GM21717 (cell line): ENCODE data around the gene FAAH.
"Not testable (repeated sequence)": the region's sequence is repeated elsewhere in the genome, so short reads cannot be mapped to it uniquely, and the experiment has no call there.

Experiments
- ATAC-seq: cut with Tn5 transposase; IDR thresholded peaks from one replicate; pipeline ENCODE4 v1.9.1; 2021; ENCODE audit warnings: mild to moderate bottlenecking, moderate library complexity; ENCODE audit not compliant: unreplicated experiment

The FAAH gene

DNA sequence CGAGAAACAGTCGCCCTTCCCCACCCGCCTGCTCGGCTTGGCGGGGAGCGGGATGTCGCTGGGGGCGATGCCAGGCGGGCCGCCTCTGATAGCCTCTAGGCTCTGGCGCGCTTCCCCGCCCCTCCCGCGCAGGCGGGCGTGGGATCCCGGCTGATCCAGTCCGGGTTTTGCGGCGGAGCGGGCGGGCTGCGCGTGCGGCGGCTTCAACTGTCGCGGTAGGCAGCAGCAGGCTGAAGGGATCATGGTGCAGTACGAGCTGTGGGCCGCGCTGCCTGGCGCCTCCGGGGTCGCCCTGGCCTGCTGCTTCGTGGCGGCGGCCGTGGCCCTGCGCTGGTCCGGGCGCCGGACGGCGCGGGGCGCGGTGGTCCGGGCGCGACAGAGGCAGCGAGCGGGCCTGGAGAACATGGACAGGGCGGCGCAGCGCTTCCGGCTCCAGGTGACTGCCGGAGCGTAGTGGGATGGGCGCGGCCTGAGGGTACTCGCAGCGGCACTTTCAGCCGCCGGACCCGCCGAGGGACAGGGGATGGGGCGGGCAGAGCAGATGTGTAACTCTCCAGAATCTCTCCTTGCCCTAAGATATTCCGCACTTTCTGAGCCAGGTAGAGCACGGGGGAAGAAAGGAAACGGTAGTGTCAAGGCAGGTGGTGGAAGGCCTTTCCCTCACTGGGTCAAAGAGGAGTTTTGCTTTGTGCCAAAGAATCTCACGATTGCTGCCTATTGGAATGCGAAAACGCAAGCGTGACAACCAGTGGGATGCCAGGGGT, at the start of gene FAAH:
Gene FAAH (plus strand): TSS at position 210 of the 764 bp plus-strand sequence. CDS start 32 bp downstream, at position 242.
- no peak for ATAC-seq

- no peak for ATAC-seq
These were observed 49.6 kb upstream of the FAAH start for GRCh38 chr1:46344481-46344880.

DNA sequence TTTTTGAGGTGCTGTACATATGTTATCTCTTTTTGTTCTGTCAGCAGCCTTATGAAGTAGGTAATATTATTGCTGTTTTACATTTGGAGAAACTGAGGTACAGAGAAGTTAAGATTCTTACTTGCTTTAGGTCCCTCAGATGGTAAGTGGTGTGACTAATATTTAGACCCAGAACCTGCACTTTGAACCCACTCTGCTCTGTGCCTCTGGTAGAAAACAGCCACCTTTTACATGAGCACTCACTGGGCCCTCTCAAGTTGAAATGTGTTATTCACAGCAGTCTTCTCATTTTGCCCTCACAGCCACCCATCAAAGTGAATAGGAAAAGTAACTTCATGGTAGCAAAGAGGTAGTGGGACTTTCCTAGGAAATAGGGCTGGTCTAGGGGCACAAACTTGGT, 48.8 kb upstream of the FAAH start:
- ATAC-seq = no peak

DNA sequence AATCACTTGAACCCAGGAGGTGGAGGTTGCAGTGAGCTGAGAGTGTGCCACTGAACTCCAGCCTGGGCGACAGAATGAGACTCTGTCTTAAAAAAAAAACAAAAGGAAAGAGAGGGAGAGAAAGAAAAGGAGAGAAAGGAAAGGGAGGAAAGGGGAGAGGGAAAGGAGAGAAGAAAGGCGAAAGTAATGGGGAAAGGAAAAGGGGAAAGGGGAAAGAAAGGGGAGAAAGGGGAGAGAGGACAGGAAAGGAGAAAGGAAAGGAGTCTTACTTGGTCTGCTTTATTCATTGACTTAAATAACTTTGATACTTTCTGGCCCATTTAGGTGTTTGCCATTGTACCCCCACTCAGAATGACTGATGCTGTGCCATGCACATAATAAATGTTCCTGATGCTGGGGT, 41.8 kb upstream of the FAAH start:
- no peak for ATAC-seq

DNA sequence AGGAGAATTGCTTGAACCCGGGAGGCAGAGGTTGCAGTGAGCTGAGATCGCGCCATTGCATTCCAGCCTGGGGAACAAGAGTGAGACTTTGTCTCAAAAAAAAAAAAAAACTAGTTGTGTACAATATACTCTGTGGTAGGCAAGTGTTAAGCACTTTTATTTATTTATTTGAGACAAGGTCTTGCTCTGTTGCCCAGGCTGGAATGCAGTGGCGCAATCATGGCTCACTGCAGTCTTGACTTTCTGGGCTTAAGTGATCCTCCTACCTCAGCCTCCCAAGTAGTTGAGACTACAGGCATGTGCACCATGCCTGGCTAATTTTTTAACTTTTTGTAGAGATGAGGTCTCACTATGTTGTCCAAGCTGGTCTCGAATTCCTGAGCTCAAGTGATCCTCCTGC, 38.2 kb upstream of the FAAH start:
- not testable (repeated sequence) for ATAC-seq

GRCh38 chr1:46362158-46362557, 32.0 kb upstream of the FAAH start:
- ATAC-seq = no peak

DNA sequence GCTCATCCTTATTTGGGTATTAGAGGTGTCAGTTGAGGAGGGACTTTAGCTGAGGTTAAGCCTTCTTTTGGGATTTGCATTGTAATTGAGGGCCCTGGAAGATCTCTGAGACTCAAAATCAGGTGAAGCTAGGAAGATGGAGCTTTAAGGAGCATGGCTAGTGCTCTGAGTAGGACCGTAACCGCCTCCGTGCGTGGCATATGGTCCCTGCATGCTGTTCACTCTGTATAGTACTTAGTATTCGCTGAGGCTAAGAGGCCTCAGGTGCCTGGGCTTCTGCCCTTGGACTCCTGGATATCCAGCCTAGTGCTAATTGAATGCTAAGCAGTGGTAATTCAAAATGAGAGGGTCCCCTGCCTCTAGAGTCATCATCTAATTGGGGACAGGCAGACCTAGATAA, 31.0 kb upstream of the FAAH start:
- ATAC-seq = no peak

GRCh38 chr1:46364612-46365011, 29.5 kb upstream of the FAAH start:
- ATAC-seq = no peak

GRCh38 chr1:46365796-46366195, 28.3 kb upstream of the FAAH start:
- not testable (repeated sequence) for ATAC-seq

DNA sequence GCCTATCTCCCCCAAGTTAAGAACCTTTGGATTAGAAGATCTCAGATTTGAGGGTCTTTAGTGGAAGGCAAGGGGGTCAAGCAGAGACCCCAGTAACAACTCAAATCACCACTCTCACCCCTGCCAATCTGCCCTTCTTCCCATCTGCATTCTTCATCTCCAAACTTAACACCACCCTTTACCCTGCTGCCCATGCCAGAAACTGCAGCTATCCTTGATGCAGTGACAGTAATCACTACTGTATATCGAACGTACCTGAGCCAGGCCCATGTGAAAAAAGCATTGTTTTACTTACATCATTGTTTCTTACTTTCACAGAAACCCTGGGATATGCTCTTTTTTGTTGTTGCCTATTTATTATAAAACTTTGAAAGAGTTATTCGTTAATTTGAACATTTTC, 27.0 kb upstream of the FAAH start:
- no peak for ATAC-seq

- not testable (repeated sequence) for ATAC-seq
These were observed 26.4 kb upstream of the FAAH start for GRCh38 chr1:46367701-46368100.

DNA sequence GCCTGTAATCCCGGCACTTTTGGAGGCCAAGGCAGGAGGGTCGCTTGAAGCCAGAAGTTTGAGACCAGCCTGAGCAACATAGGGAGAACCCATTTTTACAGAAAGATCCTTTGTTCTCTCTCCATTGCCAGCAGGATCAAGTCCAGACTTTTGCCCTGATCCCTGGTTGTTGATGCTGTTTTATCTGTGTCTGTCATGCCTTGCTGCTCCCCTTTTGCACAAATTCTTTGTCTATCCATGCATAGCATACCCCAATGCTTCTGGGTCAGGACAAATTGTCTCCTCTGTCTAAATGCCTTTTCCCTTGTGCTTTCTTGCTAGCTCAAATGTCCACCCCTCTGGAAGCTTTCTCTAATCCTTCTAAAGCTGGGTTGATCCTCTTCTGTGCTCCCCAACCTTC, 25.3 kb upstream of the FAAH start:
- no peak for ATAC-seq

GRCh38 chr1:46369542-46370213, 24.4 kb upstream of the FAAH start:
- ATAC-seq = no peak

DNA sequence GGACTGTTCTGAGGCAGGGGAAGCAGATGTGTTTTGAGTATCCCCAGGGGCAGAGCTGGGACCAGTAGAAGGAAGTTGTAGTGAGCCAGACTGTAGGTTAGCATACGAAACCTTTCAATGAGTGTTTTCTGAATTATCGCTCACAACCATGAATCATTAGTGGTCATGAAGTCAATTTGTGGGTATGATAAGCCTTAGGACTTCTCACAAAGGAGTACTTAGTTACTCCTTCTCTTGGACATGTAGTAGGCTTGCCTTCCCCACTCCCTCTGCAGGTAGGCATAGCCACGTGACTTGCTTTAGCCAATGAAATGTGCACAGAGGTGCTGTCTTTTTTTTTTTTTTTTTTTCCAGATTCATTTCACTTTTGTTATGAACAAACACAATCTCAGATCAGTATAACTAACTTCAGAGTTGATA, 23.9 kb upstream of the FAAH start:
- ATAC-seq = no peak

- ATAC-seq = no peak
These were observed 21.7 kb upstream of the FAAH start for GRCh38 chr1:46372431-46372830.

DNA sequence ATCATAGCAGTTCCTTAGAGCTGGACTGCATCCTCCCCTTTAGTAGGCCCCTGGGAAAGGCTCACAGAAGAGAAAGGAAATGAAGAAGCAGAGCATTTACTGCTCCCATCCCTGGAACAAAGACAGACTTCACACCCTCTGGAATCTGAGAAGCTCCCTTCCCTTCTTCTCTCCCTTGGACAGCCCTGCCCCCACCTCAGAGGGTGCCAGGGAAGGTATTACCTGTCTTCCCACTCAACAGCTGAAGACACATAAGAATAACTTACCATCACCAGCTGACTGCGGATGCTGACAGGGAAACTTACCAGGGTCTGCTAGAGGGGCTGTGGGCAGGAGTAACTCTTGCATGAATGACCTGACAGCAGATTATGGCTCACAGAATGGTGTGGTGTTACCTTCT, 14.1 kb upstream of the FAAH start:
- ATAC-seq = no peak

DNA sequence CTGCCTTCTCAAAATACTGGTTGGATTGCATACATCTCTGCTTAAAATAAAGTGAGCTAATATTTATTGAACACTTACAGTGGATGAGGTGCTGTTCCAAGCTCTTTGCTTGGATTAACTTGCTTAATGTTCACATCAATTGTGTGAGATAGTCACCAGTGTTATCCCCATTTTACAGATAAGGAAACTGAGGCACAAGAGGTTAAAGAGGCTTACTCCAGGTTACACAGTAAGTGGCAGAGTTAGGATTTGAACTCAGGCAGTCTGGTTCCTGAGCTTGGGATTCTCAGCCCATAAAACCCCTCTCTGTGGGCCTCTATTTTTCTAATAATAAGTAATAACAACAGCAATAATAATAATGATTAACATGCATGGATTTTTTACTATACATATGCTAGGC, 13.6 kb upstream of the FAAH start:
- ATAC-seq = no peak

GRCh38 chr1:46393510-46393909, 607 bp upstream of the FAAH start:
- no peak for ATAC-seq

DNA sequence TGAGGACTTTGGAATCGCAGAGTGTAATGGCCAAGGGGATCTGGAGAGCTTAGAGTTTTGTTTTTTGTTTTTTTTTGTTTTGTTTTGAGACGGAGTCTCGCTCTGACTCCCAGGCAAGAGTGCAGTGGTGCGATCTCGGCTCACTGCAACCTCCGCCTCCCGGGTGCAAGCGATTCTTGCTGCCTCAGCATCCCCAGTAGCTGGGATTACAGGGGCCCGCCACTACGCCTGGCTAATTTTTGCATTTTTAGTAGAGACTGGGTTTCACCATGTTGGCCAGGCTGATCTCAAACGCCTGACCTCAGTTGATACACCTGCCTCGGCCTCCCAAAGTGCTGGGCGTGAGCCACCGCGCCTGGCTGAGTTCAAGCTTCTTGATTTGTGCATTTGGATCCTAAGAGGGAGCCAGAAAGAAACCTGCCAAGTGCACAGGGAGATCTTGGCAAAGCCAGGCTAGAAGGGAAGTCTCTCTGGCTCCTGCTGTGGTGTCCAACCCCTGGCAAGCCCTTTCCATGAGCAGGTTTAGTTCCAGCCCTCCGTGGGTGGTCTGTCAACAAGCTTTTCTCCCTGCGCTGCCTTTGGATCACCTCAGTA, 852 bp downstream of the FAAH start:
- ATAC-seq = no peak

DNA sequence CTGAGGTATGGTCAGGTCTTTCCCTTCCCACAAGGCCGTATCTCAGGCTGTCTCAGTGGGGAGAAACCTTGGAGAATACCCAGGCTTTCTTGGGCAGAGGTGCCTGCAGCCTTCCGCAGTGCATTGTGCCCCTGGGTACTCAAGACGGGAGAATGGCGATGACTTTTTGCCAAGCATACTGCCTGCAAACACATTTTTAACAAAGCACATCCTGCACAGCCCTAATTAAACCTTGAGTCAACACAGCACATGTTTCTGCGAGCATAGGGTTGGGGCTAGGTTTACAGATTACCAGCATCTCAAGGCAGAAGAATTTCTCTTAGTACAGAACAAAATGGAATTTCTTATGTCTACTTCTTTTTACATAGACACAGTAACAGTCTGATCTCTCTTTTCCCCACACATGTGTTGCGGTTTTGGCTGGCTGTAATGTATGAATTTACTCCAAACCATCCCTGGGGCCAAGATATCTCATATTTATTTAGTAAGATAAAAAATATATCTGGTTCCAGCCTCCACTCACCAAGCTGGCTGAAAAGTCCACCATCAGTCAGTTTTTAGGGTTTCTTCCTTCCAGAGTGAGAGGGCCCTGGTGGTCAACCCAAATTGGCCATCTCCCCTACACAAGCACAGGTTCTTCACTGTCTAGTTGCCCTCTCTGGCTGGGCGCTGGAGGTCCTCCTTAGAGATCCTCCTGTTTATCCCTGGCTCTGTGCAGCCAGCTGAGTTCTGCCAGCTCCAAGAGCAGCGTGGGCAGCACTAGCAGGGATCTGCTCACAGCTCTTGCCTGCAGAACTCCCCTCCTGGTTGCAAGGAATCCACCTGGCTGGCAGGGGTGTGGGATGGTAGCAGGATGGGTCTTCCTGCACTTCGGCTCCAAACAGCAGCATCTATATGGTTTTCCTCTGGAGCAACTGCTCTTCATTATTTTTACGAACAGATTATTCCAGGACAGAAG, 2.6 kb downstream of the FAAH start:
- no peak for ATAC-seq

GRCh38 chr1:46399307-46399706, 5.2 kb downstream of the FAAH start:
- no peak for ATAC-seq
